BJ (cell line): Measurements from ENCODE around the gene NT5C2. TPM values are rescaled to one million over a fixed set of nuclear protein-coding genes. Genes with fewer than 3 reads are reported as not detected.
"Not testable (repeated sequence)": the region's sequence is repeated elsewhere in the genome, so short reads cannot be mapped to it uniquely, and the experiment has no call there.

Experiments
- CTCF ChIA-PET: fragments of 350-600 bp; formaldehyde crosslinking; extraction: SDS; loops from one replicate; lab custom pipeline; 2021; ENCODE audit warnings: antibody characterized with exemption, inconsistent platforms; lab: Yijun Ruan, JAX
- POLR2A ChIA-PET: fragments of 300-600 bp; sonication (Branson Sonifier 250); formaldehyde crosslinking; extraction: SDS; loops from one replicate; lab custom pipeline; 2021; ENCODE audit warnings: antibody characterized with exemption; lab: Charles Lee
- DNase-seq: peaks from one replicate; pipeline ENCODE4 v3.0.0-alpha.2; 2011; ENCODE audit warnings: low read depth
- H3K27me3 ChIP-seq: 2 replicates; pipeline ENCODE4 v1.6.0; 2011; ENCODE audit warnings: low read length; ENCODE audit not compliant: control insufficient read depth, insufficient read depth
- H3K36me3 ChIP-seq: 2 replicates; pipeline ENCODE4 v1.5.1; 2011; ENCODE audit warnings: low read length; ENCODE audit not compliant: control insufficient read depth, insufficient read depth
- H3K4me3 ChIP-seq: 2 replicates; pipeline ENCODE4 v1.5.1; 2011; ENCODE audit warnings: low read depth, mild to moderate bottlenecking, control low read depth, low read length
- CTCF ChIP-seq: IDR thresholded peaks from 2 replicates; pipeline ENCODE4 v1.5.1; 2011; ENCODE audit warnings: low read depth, mild to moderate bottlenecking, control low read depth, inconsistent platforms, low read length, moderate library complexity; ENCODE audit not compliant: insufficient read depth
- polyA plus RNA-seq: library from polyadenylated mRNA; depleted of rRNA; stranded (reverse); fragments of >200 nt; gene quantifications from 2 replicates; pipeline ENCODE4 v1.2.3, GENCODE V29; 2011

The NT5C2 gene
- polyA plus RNA-seq, 1 experiment, result 49.3 TPM

GRCh38 chr10:103192451-103193106 lies 493 bp downstream of the NT5C2 start:
- POLR2A ChIA-PET, result no interaction called here
- Histone ChIP-seq H3K4me3 (peak overlapping the region; percentile 89), H3K27me3 (no peaks in the 10 kb centered on the region), H3K36me3 (no peaks in the 10 kb centered on the region; the same call in 1 of the 2 replicates)
- 0 out of 2 replicates have a peak, but pooled peaks have one; percentile 4 for TF ChIP-seq CTCF
- DNase-seq, result no peak
- CTCF ChIA-PET, result interaction anchor here (0.6 to 2.5 kb wide), 6 partner anchors 33 to 55 kb away, joined by 3 to 10 read pairs (median 4); no protein-coding TSS in a partner anchor

GRCh38 chr10:103192089-103192450 lies 1.0 kb downstream of the NT5C2 start:
- ChIA-PET CTCF (interaction anchor here (0.6 to 2.5 kb wide), 6 partner anchors 33 to 56 kb away, joined by 3 to 10 read pairs (median 4); no protein-coding TSS in a partner anchor), POLR2A (no interaction called here)
- no peak for DNase-seq
- no peak for TF ChIP-seq CTCF
- H3K36me3 ChIP-seq, result no peaks in the 10 kb centered on the region; the same call in 1 of the 2 replicates
- peak overlapping the region; percentile 89 for H3K4me3 ChIP-seq
- H3K27me3 ChIP-seq, result no peaks in the 10 kb centered on the region

GRCh38 chr10:103191198-103191597 lies 1.9 kb downstream of the NT5C2 start:
- H3K36me3 ChIP-seq, H3K27me3 ChIP-seq, DNase-seq, POLR2A ChIA-PET: not testable (repeated sequence)
- peak overlapping the region; percentile 89 for H3K4me3 ChIP-seq
- CTCF ChIA-PET, result interaction anchor here (2.5 kb wide), 1 partner anchor 48 kb away, joined by 8 read pairs; no protein-coding TSS in a partner anchor

GRCh38 chr10:103188853-103189252 lies 4.2 kb downstream of the NT5C2 start:
- no peak for DNase-seq
- Histone ChIP-seq H3K36me3 (no peaks in the 10 kb centered on the region; the same call in 1 of the 2 replicates), H3K4me3 (no peak overlapping the region), H3K27me3 (no peaks in the 10 kb centered on the region)
- ChIA-PET CTCF (no interaction called here), POLR2A (interaction anchor here (0.6 kb wide), 1 partner anchor 42 kb away, joined by 12 read pairs; no protein-coding TSS in a partner anchor)
- TF ChIP-seq CTCF, result no peak

GRCh38 chr10:103186128-103186527 lies 6.9 kb downstream of the NT5C2 start:
- no peak for TF ChIP-seq CTCF
- Histone ChIP-seq H3K27me3 (no peaks in the 10 kb centered on the region), H3K4me3 (no peak overlapping the region), H3K36me3 (peaks cover 2% of the 10 kb centered on the region; the same call in 1 of the 2 replicates)
- POLR2A ChIA-PET, result no interaction called here
- no peak for DNase-seq
- CTCF ChIA-PET, result interaction anchor here (2.7 kb wide), 1 partner anchor 58 kb away, joined by 8 read pairs; no protein-coding TSS in a partner anchor
